ENCODE measurements around the gene CLK2. TPM values are rescaled to one million over a fixed set of nuclear protein-coding genes. Genes with fewer than 3 reads are reported as not detected.
A peak's percentile ranks its signal among the peaks of the same experiment; 100 is the strongest.
"Not testable (repeated sequence)": the region's sequence is repeated elsewhere in the genome, so short reads cannot be mapped to it uniquely, and the experiment has no call there.

Gene CLK2
- polyA plus RNA-seq, 3 donors: 79.4 to 90.5 (median 89.7) TPM

DNA sequence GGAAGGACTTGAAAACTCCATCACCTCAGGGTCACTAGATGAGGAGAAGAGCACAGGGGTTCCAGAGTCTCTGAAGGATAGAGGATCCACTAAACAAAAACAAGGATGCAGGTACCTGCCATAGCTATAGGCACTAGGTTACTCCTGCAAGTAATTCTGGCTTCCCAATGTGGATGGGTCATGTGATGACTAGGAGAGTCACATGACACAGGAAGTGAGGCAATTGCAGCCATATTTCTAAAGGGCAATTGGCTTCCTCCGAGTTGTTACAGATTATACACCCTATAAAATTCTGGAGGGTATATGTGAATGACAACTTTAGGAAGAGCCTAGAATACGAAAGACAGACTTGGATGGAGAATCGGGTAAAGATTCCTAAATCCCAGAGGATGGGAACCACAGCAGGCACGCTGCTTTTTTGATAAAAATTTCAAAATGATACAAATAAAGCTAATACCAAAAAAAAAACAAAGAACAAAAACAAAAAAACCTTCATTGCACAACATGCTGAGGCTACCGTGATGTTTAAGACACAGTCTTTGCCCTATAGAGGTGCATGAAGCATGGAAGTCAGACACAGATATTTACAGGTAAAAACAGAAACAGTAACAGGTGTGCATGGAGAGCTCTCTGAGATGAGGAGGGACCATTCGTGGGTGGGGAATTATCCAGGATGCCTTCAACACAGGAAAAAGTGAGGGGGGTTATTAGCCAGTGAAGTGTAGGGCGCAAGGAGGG is 54.3 kb downstream of the CLK2 start:
- peak; percentile 92 for DNase-seq

- not testable (repeated sequence) for DNase-seq
Measured at GRCh38 chr1:155214702-155215101, 58.6 kb downstream of the CLK2 start.

Other genes starting within 250 kb of the CLK2 start
- 1 to 10 TPM; 1.9 to 2.8 (median 2.2) TPM for gene DCST2, start 239.7 kb downstream of the CLK2 start, polyA plus RNA-seq (ENCODE audit: insufficient read length in 3 of 3)
- under 1 TPM; 0.38 to 0.61 (median 0.41) TPM for gene DCST1, start 239.7 kb downstream of the CLK2 start, polyA plus RNA-seq (ENCODE audit: insufficient read length in 3 of 3)
- gene ADAM15, start 222.2 kb downstream of the CLK2 start, polyA plus RNA-seq (ENCODE audit: insufficient read length in 3 of 3): 10 to 100 TPM; 57.5 to 62.8 (median 58.0) TPM
- 10 to 100 TPM; 22.1 to 23.7 (median 23.0) TPM for gene EFNA4, start 209.8 kb downstream of the CLK2 start, polyA plus RNA-seq (ENCODE audit: insufficient read length in 3 of 3)
- gene EFNA3, start 194.7 kb downstream of the CLK2 start, polyA plus RNA-seq (ENCODE audit: insufficient read length in 3 of 3): 1 to 10 TPM; 6.3 to 8.8 (median 8.4) TPM
- gene EFNA1, start 145.6 kb downstream of the CLK2 start, polyA plus RNA-seq (ENCODE audit: insufficient read length in 3 of 3): 10 to 100 TPM; 66.7 to 79.3 (median 73.3) TPM
- 10 to 100 TPM; 45.3 to 61.3 (median 51.2) TPM for gene SLC50A1, start 137.7 kb downstream of the CLK2 start, polyA plus RNA-seq (ENCODE audit: insufficient read length in 3 of 3)
- gene DPM3, start 133.0 kb downstream of the CLK2 start, polyA plus RNA-seq (ENCODE audit: insufficient read length in 3 of 3): 10 to 100 TPM; 38.6 to 55.8 (median 50.3) TPM
- gene KRTCAP2, start 100.2 kb downstream of the CLK2 start, polyA plus RNA-seq (ENCODE audit: insufficient read length in 3 of 3): 100 to 1,000 TPM; 120 to 146 (median 127) TPM
- gene TRIM46, start 99.7 kb downstream of the CLK2 start, polyA plus RNA-seq (ENCODE audit: insufficient read length in 3 of 3): 1 to 10 TPM; 3.8 to 5.8 (median 5.8) TPM
- gene THBS3, start 65.6 kb downstream of the CLK2 start, polyA plus RNA-seq (ENCODE audit: insufficient read length in 3 of 3): 10 to 100 TPM; 32.3 to 50.0 (median 43.0) TPM
- 10 to 100 TPM; 43.4 to 50.1 (median 48.6) TPM for gene MTX1, start 64.8 kb downstream of the CLK2 start, polyA plus RNA-seq (ENCODE audit: insufficient read length in 3 of 3)
- gene ENTREP3, start 18.0 kb downstream of the CLK2 start, polyA plus RNA-seq (ENCODE audit: insufficient read length in 3 of 3): 10 to 100 TPM; 26.6 to 33.0 (median 31.9) TPM
- gene SCAMP3, start 11.1 kb downstream of the CLK2 start, polyA plus RNA-seq (ENCODE audit: insufficient read length in 3 of 3): 10 to 100 TPM; 66.7 to 68.5 (median 67.2) TPM
- 10 to 100 TPM; 11.6 to 13.7 (median 12.2) TPM for gene HCN3, start 4.0 kb upstream of the CLK2 start, polyA plus RNA-seq (ENCODE audit: insufficient read length in 3 of 3)
- gene PKLR, start 27.9 kb upstream of the CLK2 start, polyA plus RNA-seq (ENCODE audit: insufficient read length in 3 of 3): 10 to 100 TPM in 1 of 3 donors, 1 to 10 TPM in 2; 8.6 to 11.8 (median 9.1) TPM
- gene FDPS, start 35.4 kb upstream of the CLK2 start, polyA plus RNA-seq (ENCODE audit: insufficient read length in 3 of 3): 100 to 1,000 TPM; 183 to 207 (median 202) TPM
- 10 to 100 TPM; 35.9 to 41.7 (median 41.0) TPM for gene RUSC1, start 47.4 kb upstream of the CLK2 start, polyA plus RNA-seq (ENCODE audit: insufficient read length in 3 of 3)